ENCODE measurements around the gene PODN. TPM values are rescaled to one million over a fixed set of nuclear protein-coding genes. Genes with fewer than 3 reads are reported as not detected.

The PODN gene
- total and polyA plus RNA-seq, 2 experiments from 2014 or later: 3.9 to 9.2 TPM

- 94% methylated on average over 1 of the region's 1 CpG for WGBS (ENCODE audit: low lambda C conversion rate, missing lambda C conversion rate)
- Histone ChIP-seq H3K27me3 (no peaks in the 10 kb centered on the region), H3K9me3 (ENCODE audit: low read depth) (no peaks in the 10 kb centered on the region), H4K20me1 (ENCODE audit: insufficient read depth, poor library complexity, severe bottlenecking) (no peaks in the 10 kb centered on the region), H3K27ac (no peak overlapping the region), H2AFZ (no peak overlapping the region), H3K4me3 (no peak overlapping the region), H3K9me2 (replicated peaks; ENCODE audit: insufficient read depth) (no peaks in the 10 kb centered on the region), H3K36me3 (replicated peaks; ENCODE audit: insufficient read depth, low read depth) (no peaks in the 10 kb centered on the region), H3K79me2 (no peaks in the 10 kb centered on the region), H3K4me1 (ENCODE audit: insufficient read depth) (no peaks in the 10 kb centered on the region), H3K4me2 (no peak overlapping the region)
- DNase-seq (ENCODE audit: low spot score): no peak
- TF ChIP-seq EZH2 (IDR thresholded peaks at IDR 0.05; ENCODE audit: borderline replicate concordance) (no peak), CTCF (IDR thresholded peaks at IDR 0.05; ENCODE audit: poor library complexity) (no peak), EZH2phosphoT487 (IDR thresholded peaks at IDR 0.05; ENCODE audit: low read depth, severe bottlenecking, unreplicated experiment) (no peak)
Measured at GRCh38 chr1:53071915-53072314, 9.9 kb downstream of the PODN start.

- Histone ChIP-seq H3K9me3 (ENCODE audit: low read depth) (no peaks in the 10 kb centered on the region), H3K4me2 (no peak overlapping the region), H3K4me3 (no peak overlapping the region), H3K27me3 (no peaks in the 10 kb centered on the region), H4K20me1 (ENCODE audit: insufficient read depth, poor library complexity, severe bottlenecking) (no peaks in the 10 kb centered on the region), H3K4me1 (ENCODE audit: insufficient read depth) (no peaks in the 10 kb centered on the region), H3K27ac (no peak overlapping the region), H3K36me3 (replicated peaks; ENCODE audit: insufficient read depth, low read depth) (no peaks in the 10 kb centered on the region), H2AFZ (no peak overlapping the region), H3K9me2 (replicated peaks; ENCODE audit: insufficient read depth) (no peaks in the 10 kb centered on the region), H3K79me2 (no peaks in the 10 kb centered on the region)
- TF ChIP-seq CTCF (IDR thresholded peaks at IDR 0.05; ENCODE audit: poor library complexity): no peak
- no peak for TF ChIP-seq EZH2phosphoT487 (IDR thresholded peaks at IDR 0.05; ENCODE audit: low read depth, severe bottlenecking, unreplicated experiment)
- no peak for TF ChIP-seq EZH2 (IDR thresholded peaks at IDR 0.05; ENCODE audit: borderline replicate concordance)
- WGBS (ENCODE audit: low lambda C conversion rate, missing lambda C conversion rate): 96% methylated on average over 7 of the region's 7 CpGs
- no peak for DNase-seq (ENCODE audit: low spot score)
Measured at GRCh38 chr1:53073287-53073686, 11.3 kb downstream of the PODN start.

- Histone ChIP-seq H3K4me3 (no peak overlapping the region), H2AFZ (no peak overlapping the region), H3K79me2 (no peaks in the 10 kb centered on the region), H3K4me1 (ENCODE audit: insufficient read depth) (no peaks in the 10 kb centered on the region), H3K9me3 (ENCODE audit: low read depth) (no peaks in the 10 kb centered on the region), H3K36me3 (replicated peaks; ENCODE audit: insufficient read depth, low read depth) (no peaks in the 10 kb centered on the region), H3K27me3 (no peaks in the 10 kb centered on the region), H3K9me2 (replicated peaks; ENCODE audit: insufficient read depth) (no peaks in the 10 kb centered on the region), H3K27ac (no peak overlapping the region), H3K4me2 (no peak overlapping the region), H4K20me1 (ENCODE audit: insufficient read depth, poor library complexity, severe bottlenecking) (no peaks in the 10 kb centered on the region)
- 88% methylated on average over 10 of the region's 10 CpGs for WGBS (ENCODE audit: low lambda C conversion rate, missing lambda C conversion rate)
- no peak for DNase-seq (ENCODE audit: low spot score)
- TF ChIP-seq EZH2phosphoT487 (IDR thresholded peaks at IDR 0.05; ENCODE audit: low read depth, severe bottlenecking, unreplicated experiment) (no peak), CTCF (IDR thresholded peaks at IDR 0.05; ENCODE audit: poor library complexity) (no peak), EZH2 (IDR thresholded peaks at IDR 0.05; ENCODE audit: borderline replicate concordance) (no peak)
Measured at GRCh38 chr1:53073868-53074311, 11.9 kb downstream of the PODN start.

All from hepatocyte (in vitro differentiated cells).